HS-5 (cell line): ENCODE data around the gene ARID5B.

Source experiments
- DNase-seq: peaks from one replicate; pipeline ENCODE4 v3.0.0-alpha.2; 2012; ENCODE audit warnings: low read depth

ARID5B gene

DNA sequence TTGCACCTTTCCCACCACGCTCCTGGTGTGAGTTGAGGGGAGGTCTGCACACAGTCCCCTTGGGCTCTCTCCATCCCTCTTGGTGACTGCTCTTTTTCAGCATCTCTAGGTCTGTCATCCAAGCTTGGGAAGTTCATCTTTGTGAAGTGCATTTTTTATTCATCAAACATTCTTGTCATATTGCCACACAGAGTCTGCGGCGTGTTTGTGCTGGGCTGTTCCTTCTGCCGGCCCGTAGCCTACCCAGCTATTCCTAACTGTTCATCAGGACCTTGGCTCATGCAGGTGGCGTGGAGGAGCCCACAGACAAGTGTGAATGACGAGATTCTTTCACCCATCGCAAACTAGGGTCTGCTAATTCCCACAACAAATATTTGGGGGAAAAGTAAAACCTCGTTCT, 202.4 kb downstream of the ARID5B start:
- DNase-seq, result no peak

DNA sequence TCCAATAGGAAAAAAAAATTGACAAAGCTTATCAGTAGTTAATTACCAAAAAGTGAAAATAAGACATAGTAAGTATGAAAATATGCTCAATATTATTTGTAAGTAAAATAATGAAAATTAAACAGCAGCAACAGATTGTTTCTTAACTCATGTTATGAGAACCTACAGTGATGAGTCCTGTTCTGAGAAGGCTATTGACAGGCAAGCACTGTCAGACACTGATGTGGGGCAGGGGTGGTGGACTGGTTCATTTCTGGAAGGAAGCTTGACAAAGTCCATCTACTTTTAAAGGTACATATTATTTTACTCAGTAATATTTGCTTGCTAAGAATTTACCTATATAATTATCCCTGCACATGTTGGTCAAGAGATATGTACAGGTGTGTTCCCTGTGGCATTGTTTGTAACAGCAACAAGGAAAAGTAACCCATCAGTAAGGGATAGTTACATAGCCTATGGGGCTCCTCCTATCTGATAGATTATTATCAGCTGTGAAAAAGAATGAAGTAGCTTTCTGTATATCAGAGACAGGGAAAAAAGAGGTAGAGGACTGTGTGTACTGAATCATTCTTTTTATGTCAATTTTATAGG, 205.5 kb downstream of the ARID5B start:
- DNase-seq, result no peak

DNA sequence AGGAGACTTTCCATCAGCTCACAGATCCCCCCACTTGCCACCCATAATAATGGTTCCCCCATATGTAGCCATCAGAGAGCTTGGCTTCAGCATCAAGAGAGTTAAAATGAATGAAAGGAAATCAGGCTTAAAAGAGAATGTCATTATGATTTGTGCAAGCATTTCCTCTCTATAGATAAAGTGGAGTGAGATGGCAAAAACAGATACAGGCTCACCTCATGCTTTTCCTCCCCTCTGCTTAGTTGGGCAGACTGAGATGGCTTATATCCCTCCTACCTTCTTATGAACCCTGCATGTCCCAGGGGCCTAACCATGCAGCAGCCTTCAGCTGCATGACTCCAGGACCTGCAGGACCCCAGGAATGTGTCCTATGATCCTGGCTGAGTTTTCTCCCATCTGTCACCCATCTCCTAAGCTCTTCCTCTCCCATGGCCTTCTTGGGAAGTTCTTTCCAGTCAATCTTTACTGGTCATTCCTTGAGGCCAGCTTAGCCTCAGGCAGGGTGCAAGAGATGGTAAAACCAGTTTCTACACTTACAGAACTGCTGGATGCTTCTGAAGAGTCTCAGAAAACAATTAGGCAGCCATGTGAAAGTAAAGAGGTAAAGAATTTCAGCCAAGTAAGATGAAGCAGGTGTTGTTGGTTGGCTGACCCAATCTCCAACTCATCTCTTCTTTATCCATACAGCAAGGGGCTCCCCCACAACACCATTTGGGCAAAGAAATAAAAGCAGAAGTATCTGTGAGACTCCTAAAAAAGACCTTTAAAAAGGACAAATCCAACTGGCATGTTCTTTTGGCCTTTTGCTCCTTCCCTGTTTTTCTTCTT, 207.5 kb downstream of the ARID5B start:
- no peak for DNase-seq

DNA sequence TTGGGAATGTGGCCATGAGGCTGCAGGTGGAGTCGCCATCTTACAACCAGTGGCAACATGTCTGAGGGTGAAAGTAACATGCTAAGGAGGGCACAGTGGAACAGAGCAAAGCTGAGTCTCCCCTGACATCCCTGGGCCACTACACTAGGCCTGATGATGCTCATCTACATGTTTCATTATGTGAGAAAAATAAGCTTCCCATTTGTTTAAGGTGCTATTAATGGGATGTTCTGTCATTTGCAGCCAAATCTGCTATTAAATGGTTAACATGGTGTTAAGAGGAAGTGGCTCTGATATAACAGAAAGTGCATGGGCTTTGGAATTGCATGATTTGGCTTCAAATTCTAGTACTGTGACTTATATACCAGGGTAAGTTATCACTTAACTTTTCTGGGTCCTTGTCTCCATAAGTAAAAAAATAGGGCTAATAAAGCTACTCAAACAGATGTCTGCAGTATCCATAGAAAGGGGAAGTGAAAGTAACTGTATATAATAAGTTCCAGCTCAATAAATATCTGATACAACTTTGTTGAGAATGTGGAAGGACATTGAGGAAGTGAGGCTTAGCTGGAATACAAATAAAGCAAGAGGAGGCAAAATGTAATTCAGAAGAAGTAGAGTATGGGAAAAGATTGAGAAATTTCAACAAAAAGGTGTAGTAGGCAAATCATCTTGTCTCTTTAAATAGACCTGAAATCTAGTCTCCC, 208.2 kb downstream of the ARID5B start:
- no peak for DNase-seq

DNA sequence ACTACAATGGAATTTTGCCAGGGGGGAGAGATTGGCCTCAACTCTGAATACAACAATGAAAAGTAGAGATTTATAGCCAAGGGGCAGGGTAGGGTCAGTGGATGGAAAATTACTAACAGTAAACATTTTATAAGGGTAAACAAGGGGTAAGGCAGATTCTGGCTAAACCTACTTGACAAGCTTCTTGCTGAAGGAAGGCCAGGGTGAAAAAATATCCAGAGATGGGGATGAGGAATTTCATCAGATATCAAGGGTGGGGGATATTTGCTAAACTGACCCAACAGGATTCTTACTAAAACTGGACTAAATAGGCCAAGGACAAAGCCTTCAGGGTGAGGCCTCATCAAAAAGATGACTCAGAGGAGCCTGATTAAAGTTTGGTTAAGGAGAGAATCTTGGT, 210.8 kb downstream of the ARID5B start:
- no peak for DNase-seq

DNA sequence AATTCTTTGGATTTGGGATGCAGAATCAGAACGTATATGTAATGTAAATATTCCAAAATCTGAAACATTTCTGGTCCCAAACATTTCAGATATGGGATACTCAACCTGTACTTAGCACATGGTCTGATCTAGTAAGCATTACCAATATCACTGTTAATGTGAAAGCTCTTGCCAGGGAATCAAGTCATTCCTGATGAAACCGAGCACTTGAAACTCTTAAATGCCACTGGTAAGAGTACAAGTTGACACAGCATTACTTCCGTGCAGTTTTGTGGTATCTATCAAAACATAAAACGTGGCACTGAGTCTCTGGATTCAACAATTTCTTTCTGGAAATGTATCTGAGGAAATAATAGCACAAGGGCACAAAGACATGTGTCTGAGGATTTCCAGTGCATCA, 211.5 kb downstream of the ARID5B start:
- DNase-seq, result no peak

DNA sequence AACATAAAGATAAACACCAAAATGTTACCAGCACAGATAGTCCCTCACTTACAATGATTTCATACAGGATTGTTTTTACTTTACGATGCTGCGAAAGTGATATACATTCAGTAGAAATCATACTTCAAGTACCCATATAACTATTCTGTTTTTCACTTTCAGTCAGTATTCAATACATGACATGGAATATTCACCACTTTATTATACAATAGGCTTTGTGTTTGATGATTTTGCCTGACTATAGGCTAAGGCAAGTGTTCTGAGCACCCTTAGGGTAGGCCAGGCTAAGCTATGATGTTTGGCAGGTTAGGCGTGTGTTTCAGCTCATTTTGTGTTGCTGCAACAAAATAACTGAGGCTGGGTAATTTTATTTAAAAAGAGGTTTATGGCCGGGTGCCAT, 212.2 kb downstream of the ARID5B start:
- DNase-seq, result no peak

DNA sequence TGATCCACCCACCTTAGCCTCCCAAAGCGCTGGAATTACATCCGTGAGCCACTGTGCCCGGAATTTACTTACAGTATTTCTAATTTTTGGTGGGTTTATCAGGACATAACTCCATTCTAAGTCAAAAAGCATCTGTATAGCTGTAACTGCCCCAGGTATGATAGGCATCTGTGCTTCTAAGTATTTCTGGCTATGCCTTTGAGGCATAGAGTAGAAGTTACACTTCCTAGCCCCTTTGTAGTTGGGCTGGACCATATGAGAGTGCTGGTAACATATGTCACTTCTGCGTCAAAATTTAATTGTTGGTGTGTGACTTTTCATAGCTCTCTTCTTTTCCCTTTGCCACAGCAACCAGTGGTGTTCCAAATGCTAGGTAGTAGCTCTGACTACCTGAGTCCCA, 213.8 kb downstream of the ARID5B start:
- no peak for DNase-seq

DNA sequence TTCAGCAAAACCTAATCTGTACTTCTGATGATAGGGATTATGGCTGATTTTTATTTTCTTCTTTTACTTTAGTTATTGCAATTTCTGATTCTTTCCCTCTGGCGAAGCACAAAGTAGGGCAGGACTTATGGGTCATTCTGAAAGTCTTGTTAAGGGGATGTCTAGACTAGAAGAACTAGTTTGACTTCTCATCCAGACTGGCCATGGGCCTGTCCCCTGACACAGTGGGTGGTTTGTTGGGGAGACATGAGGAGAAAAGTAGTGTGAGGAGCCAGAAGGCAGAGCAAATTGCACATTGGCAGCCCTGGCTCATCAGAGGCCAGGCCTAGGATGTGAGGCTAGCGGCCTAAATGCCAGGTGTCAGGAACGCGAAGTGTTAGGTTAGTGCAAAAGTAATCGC, 214.3 kb downstream of the ARID5B start:
- no peak for DNase-seq

DNA sequence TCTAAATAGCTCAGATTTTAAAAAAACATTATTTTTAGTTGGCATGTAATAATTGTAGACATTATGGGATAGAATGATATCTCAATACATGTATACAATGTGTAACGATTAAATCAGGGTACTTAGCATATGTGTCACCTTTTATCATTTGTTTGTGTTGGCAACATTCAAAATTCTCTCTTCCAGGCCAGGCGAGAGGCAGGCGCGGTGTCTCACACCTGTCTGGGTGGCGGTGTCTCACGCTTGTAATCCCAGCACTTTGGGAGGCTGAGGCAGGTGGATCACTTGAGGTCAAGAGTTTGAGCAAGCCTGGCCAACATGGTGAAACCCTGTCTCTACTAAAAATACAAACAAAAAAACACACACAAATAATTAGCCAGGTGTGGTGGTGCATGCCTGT, 215.4 kb downstream of the ARID5B start:
- no peak for DNase-seq

DNA sequence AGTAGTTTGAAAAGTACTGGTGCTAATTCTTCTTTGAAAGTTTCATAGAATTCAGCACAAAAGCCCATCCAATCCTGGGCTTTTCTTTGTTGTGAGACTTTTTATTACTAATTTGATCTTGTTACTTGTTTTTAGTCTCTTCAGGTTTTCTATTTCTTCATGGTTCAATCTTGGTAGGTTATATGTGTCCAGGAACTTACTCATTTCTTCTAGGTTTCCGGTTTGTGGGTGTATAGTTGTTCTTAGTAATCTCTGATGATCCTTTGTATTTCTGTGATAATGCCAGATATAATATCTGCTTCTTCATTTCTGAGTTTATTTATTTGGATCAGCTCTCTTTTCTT, 219.7 kb downstream of the ARID5B start:
- no peak for DNase-seq

DNA sequence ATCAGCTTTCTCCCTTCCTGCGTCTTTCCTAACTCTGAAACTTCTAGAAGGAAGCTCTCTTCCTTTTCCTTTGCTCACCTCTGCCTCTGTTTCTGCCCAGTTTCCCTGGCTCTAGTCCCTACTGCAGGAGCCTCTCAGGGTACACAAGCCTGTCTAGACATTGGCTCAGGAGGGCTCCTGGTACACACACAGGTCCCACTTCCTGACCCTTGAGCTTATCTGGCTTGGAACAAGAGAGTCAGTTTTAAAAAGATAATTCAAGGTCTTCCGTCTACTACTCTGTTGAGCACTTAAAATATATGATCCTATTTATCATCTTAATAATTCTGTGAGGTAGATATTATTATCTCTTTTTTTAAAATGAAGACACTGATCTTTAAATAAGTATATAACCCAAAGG, 226.5 kb downstream of the ARID5B start:
- DNase-seq, result no peak

DNA sequence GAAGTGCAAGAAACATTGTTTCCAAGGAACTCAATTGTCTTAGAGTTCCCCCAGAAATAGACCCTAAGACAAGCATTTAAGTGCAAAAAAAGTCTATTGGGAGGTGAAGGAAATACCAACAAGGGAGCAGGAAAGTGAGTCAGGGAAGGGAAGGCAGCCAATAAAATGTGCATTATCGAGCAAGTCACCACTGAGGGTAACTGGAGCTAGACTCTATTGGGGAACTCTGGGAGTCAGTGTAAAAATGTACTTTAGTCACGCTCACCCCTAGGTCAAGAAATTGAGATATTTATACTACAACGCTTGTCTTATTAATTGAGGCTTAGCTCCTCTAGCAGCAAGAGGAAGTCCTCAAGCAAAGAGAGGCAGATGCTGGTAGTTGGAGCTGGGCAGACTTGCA, 229.4 kb downstream of the ARID5B start:
- DNase-seq, result peak; percentile 82

DNA sequence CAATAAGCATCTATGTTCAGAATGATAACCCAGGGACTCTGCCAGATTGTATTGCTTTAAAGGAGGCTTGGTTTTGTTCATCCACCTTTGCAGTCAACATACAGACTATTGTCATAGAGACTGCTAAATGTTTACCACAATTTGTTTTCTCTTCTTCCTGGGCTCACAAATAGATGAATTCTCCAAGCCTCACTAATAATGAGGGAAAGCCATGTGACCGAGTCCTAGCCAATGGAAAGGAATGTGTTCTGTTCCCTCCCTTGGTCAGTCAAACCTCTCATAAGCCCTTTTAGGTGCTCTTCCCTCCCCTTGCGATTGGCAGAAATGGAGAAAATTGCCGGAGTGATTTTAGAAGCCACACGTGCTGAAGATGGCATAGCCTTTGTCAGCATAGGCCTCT, 230.2 kb downstream of the ARID5B start:
- no peak for DNase-seq

DNA sequence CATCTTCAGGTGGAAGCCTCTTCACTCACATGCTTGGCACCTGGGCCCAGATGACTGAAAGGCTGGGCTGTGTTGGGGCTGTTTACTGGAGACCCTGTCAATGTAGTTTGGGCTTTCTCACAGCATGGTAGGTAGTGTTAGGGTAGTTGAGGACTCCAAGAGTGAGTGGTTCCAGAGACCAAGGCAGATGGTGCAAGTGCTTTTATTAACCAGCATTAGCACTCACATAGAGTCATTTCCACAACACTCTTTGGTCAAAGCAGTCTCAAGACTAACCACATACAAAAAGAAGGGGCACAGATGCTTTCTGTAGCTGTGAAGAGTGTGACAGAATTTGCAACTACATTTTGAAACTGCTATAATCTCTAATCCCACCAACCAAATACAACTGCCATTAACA, 232.1 kb downstream of the ARID5B start:
- DNase-seq, result no peak

DNA sequence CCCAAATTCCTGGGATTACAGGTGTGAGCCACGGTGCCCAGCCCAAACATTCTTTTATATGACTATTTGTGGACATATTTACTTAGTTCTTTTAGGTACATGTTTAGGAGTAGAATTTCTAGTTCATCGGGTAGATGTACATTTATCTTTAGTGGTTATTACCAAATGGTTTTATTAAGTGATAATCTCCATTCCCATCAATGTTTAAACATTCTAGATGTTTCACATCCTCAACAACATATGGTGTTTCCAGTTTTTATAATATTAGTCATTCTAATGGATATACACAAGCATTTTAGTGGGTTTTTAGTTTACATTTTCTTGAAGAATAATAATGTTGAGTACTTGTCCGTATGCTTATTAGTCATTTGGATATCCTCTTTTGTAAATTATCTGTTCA, 235.4 kb downstream of the ARID5B start:
- DNase-seq, result no peak
